ENCODE data around the gene AMPD3. TPM values are rescaled to one million over a fixed set of nuclear protein-coding genes. Genes with fewer than 3 reads are reported as not detected.

AMPD3 gene
- total RNA-seq, 1 donor from 2014 or later: 3.0 TPM

GRCh38 chr11:10487002-10487647, 32.1 kb downstream of the AMPD3 start:
- peaks cover 3% of the 10 kb centered on the region for H3K27me3 Mint-ChIP-seq (ENCODE audit: insufficient read depth, low read depth)
- Histone ChIP-seq H3K27me3 (no peaks in the 10 kb centered on the region), H3K4me3 (no peak overlapping the region), H3K36me3 (no peaks in the 10 kb centered on the region), H4K20me1 (ENCODE audit: low read depth) (no peaks in the 10 kb centered on the region), H3K9me3 (ENCODE audit: low read depth) (no peaks in the 10 kb centered on the region), H3K4me2 (no peak overlapping the region), H3F3A (ENCODE audit: low read depth) (peaks cover 4% of the 10 kb centered on the region), H3K9ac (no peak overlapping the region), H3K79me2 (ENCODE audit: low read depth) (no peaks in the 10 kb centered on the region), H3K4me1 (peaks cover 11% of the 10 kb centered on the region), H3K27ac (no peak overlapping the region), H2AFZ (replicated peaks) (no peak overlapping the region)
- H3K4me3 Mint-ChIP-seq: no peak overlapping the region
- no peak for DNase-seq (ENCODE audit: low spot score)
- peaks cover under 1% of the 10 kb centered on the region for H3K9me3 Mint-ChIP-seq
- TF ChIP-seq CTCF (IDR thresholded peaks at IDR 0.05): no peak
- TF ChIP-seq EZH2phosphoT487 (IDR thresholded peaks at IDR 0.05): no peak
- no peak for TF ChIP-seq EZH2 (IDR thresholded peaks at IDR 0.05)
- H3K36me3 Mint-ChIP-seq: peaks cover 4% of the 10 kb centered on the region
- H3K27ac Mint-ChIP-seq: no peak overlapping the region
- H3K4me1 Mint-ChIP-seq: peaks cover 28% of the 10 kb centered on the region

GRCh38 chr11:10488121-10488933, 33.3 kb downstream of the AMPD3 start:
- Mint-ChIP-seq H3K9me3 (peaks cover 6% of the 10 kb centered on the region), H3K27me3 (ENCODE audit: insufficient read depth, low read depth) (peaks cover 7% of the 10 kb centered on the region), H3K27ac (peak overlapping the region; percentile 62), H3K36me3 (peaks cover 7% of the 10 kb centered on the region), H3K4me3 (no peak overlapping the region), H3K4me1 (peaks cover 28% of the 10 kb centered on the region)
- Histone ChIP-seq H3K27ac (no peak overlapping the region), H4K20me1 (ENCODE audit: low read depth) (no peaks in the 10 kb centered on the region), H3K4me1 (peaks cover 11% of the 10 kb centered on the region), H3K9me3 (ENCODE audit: low read depth) (no peaks in the 10 kb centered on the region), H3K27me3 (no peaks in the 10 kb centered on the region), H3K4me3 (no peak overlapping the region), H3K36me3 (no peaks in the 10 kb centered on the region), H3K79me2 (ENCODE audit: low read depth) (no peaks in the 10 kb centered on the region), H2AFZ (replicated peaks) (no peak overlapping the region), H3K4me2 (no peak overlapping the region), H3K9ac (no peak overlapping the region), H3F3A (ENCODE audit: low read depth) (peaks cover 4% of the 10 kb centered on the region)
- DNase-seq (ENCODE audit: low spot score): no peak
- TF ChIP-seq EZH2phosphoT487 (IDR thresholded peaks at IDR 0.05) (no peak), CTCF (IDR thresholded peaks at IDR 0.05) (no peak), EZH2 (IDR thresholded peaks at IDR 0.05) (no peak)

GRCh38 chr11:10488934-10489691, 34.0 kb downstream of the AMPD3 start:
- Mint-ChIP-seq H3K4me1 (peaks cover 28% of the 10 kb centered on the region), H3K27ac (no peak overlapping the region)

More at GRCh38 chr11:10488934-10489691, 34.0 kb downstream of the AMPD3 start:
- Mint-ChIP-seq H3K9me3 (peaks cover 8% of the 10 kb centered on the region), H3K27me3 (ENCODE audit: insufficient read depth, low read depth) (peaks cover 7% of the 10 kb centered on the region), H3K4me3 (no peak overlapping the region), H3K36me3 (peaks cover 9% of the 10 kb centered on the region)
- H3F3A ChIP-seq (ENCODE audit: low read depth): peaks cover 4% of the 10 kb centered on the region
- no peaks in the 10 kb centered on the region for H3K27me3 ChIP-seq
- TF ChIP-seq CTCF (IDR thresholded peaks at IDR 0.05): no peak
- no peak for TF ChIP-seq EZH2phosphoT487 (IDR thresholded peaks at IDR 0.05)
- TF ChIP-seq EZH2 (IDR thresholded peaks at IDR 0.05): no peak
- H3K9me3 ChIP-seq (ENCODE audit: low read depth): no peaks in the 10 kb centered on the region
- DNase-seq (ENCODE audit: low spot score): no peak
- peaks cover 11% of the 10 kb centered on the region for H3K4me1 ChIP-seq
- no peaks in the 10 kb centered on the region for H4K20me1 ChIP-seq (ENCODE audit: low read depth)
- no peaks in the 10 kb centered on the region for H3K79me2 ChIP-seq (ENCODE audit: low read depth)
- no peaks in the 10 kb centered on the region for H3K36me3 ChIP-seq
- H3K9ac ChIP-seq: no peak overlapping the region
- H3K27ac ChIP-seq: no peak overlapping the region
- H3K4me3 ChIP-seq: no peak overlapping the region
- H3K4me2 ChIP-seq: no peak overlapping the region
- no peak overlapping the region for H2AFZ ChIP-seq (replicated peaks)

All from neural progenitor cell (in vitro differentiated cells).